ENCODE results near the gene RGS17. TPM values are rescaled to one million over a fixed set of nuclear protein-coding genes. Genes with fewer than 3 reads are reported as not detected.
"Not testable (repeated sequence)": the region's sequence is repeated elsewhere in the genome, so short reads cannot be mapped to it uniquely, and the experiment has no call there.

Gene RGS17
- total RNA-seq, 4 donors from 2014 or later = 0.55 to 0.79 TPM; not detected in 2

- Histone ChIP-seq H3K36me3 (peaks cover 0 to 26% (median 13%) of the 10 kb centered on the region in 4 donors), H3K4me3 (no peak overlapping the region), H3K4me1 (no peaks in the 10 kb centered on the region), H3K27me3 (no peaks in the 10 kb centered on the region), H3K27ac (no peak overlapping the region), H3K9me3 (no peaks in the 10 kb centered on the region)
- intact Hi-C loops (cut with DNase I; ENCODE audit: low total_unique reads) = no loop called here
- no peak for TF ChIP-seq EP300 (IDR thresholded peaks at IDR 0.05; ENCODE audit: low read depth)
- TF ChIP-seq POLR2A (IDR thresholded peaks at IDR 0.05) = no peak
- TF ChIP-seq CTCF (IDR thresholded peaks at IDR 0.05) = no peak
- no peak for TF ChIP-seq POLR2AphosphoS5 (IDR thresholded peaks at IDR 0.05)
- DNase-seq = no peak
- in situ Hi-C loops (cut with MboI; ENCODE audit: low pct_ligation_motif_present in 1 of 4, low pct_unique_long_range_greater_than_20kb in 1 of 4, low sequenced_read_pairs in 3 of 4) = no loop called here
- WGBS, 2 donors (ENCODE audit: low coverage in 1 of 2) = 86 to 94% methylated on average over 6 of the region's 6 CpGs
Observed at GRCh38 chr6:152969688-152970418, 161.2 kb downstream of the RGS17 start.

GRCh38 chr6:152966168-152966894 is 164.8 kb downstream of the RGS17 start:
- DNase-seq; H3K9me3 ChIP-seq; H3K4me1 ChIP-seq; H3K27me3 ChIP-seq; H3K4me3 ChIP-seq; intact Hi-C loops (cut with DNase I; ENCODE audit: low total_unique reads); H3K27ac ChIP-seq; in situ Hi-C loops (cut with MboI; ENCODE audit: low pct_ligation_motif_present in 1 of 4, low pct_unique_long_range_greater_than_20kb in 1 of 4, low sequenced_read_pairs in 3 of 4): not testable (repeated sequence)
- 91 to 94% methylated on average over 5 to 15 of the region's 15 CpGs for WGBS, 2 donors (ENCODE audit: low coverage in 1 of 2)
- H3K36me3 ChIP-seq = peaks cover 0 to 17% (median 6%) of the 10 kb centered on the region in 4 donors

- intact Hi-C loops (cut with DNase I; ENCODE audit: low total_unique reads) (loop anchor here (10.0 kb wide), 1 partner anchor 95 kb away; no protein-coding TSS in a partner anchor), in situ Hi-C loops (cut with MboI; ENCODE audit: low pct_ligation_motif_present in 1 of 4, low pct_unique_long_range_greater_than_20kb in 1 of 4, low sequenced_read_pairs in 3 of 4) (loop anchor here in 1 of 4 donors (10.0 kb wide), 1 partner anchor 65 kb away; no protein-coding TSS in a partner anchor)
- Histone ChIP-seq H3K27me3 (no peaks in the 10 kb centered on the region), H3K27ac (no peak overlapping the region), H3K4me3 (no peak overlapping the region), H3K36me3 (no peaks in the 10 kb centered on the region), H3K9me3 (no peaks in the 10 kb centered on the region), H3K4me1 (no peaks in the 10 kb centered on the region)
- no peak for TF ChIP-seq EP300 (IDR thresholded peaks at IDR 0.05; ENCODE audit: low read depth)
- no peak for TF ChIP-seq CTCF (IDR thresholded peaks at IDR 0.05)
- no peak for TF ChIP-seq POLR2A (IDR thresholded peaks at IDR 0.05)
- no peak for TF ChIP-seq POLR2AphosphoS5 (IDR thresholded peaks at IDR 0.05)
- DNase-seq = no peak
- 96% methylated on average over 24 of the region's 24 CpGs; no CpG with 5 or more reads in 1 of the 2 donors for WGBS, 2 donors (ENCODE audit: low coverage in 1 of 2)
Observed at GRCh38 chr6:152959333-152959732, 171.7 kb downstream of the RGS17 start.

- no peaks in the 10 kb centered on the region for H3K4me1 ChIP-seq
- no peak overlapping the region for H3K27ac ChIP-seq
- H3K36me3 ChIP-seq = no peaks in the 10 kb centered on the region
- DNase-seq = no peak
- intact Hi-C loops (cut with DNase I; ENCODE audit: low total_unique reads) (loop anchor here (10.0 kb wide), 1 partner anchor 93 kb away; no protein-coding TSS in a partner anchor), in situ Hi-C loops (cut with MboI; ENCODE audit: low pct_ligation_motif_present in 1 of 4, low pct_unique_long_range_greater_than_20kb in 1 of 4, low sequenced_read_pairs in 3 of 4) (loop anchor here in 1 of 4 donors (10.0 kb wide), 1 partner anchor 67 kb away; no protein-coding TSS in a partner anchor)
- H3K4me3 ChIP-seq = no peak overlapping the region
- H3K27me3 ChIP-seq = no peaks in the 10 kb centered on the region
- 56 to 81% methylated on average over 1 of the region's 1 CpG for WGBS, 2 donors (ENCODE audit: low coverage in 1 of 2)
- no peaks in the 10 kb centered on the region for H3K9me3 ChIP-seq
- no peak for TF ChIP-seq CTCF (IDR thresholded peaks at IDR 0.05)
- no peak for TF ChIP-seq EP300 (IDR thresholded peaks at IDR 0.05; ENCODE audit: low read depth)
- TF ChIP-seq POLR2AphosphoS5 (IDR thresholded peaks at IDR 0.05) = no peak
Observed at GRCh38 chr6:152957796-152958195, 173.3 kb downstream of the RGS17 start.

Small RNAs within 50 kb of the gene (small RNA-seq; reads per million reads assigned to genes)
- gene AL080276.1 (0 reads per million in 4 donors), gene RNA5SP224 (0 reads per million in 4 donors)

Other genes with a start within 250 kb of the RGS17 start
- 1 to 10 TPM; 1.5 to 3.2 (median 2.5) TPM for gene FBXO5, start 148.2 kb downstream of the RGS17 start, total RNA-seq
- gene MTRF1L, start 128.6 kb downstream of the RGS17 start, total RNA-seq = 10 to 100 TPM in 3 of 4 donors, 1 to 10 TPM in 1; 3.6 to 17.1 (median 15.9) TPM

Measured in transverse colon (tissue), 4 donors.